22Rv1 (cell line): ENCODE measurements around the gene C1orf56.

Source experiments
- CTCF ChIP-seq: fragments of 450-650 bp; IDR thresholded peaks from 2 replicates; pipeline ENCODE4 v1.5.1; 2017; ENCODE audit warnings: mild to moderate bottlenecking
- ZFX ChIP-seq: fragments of 450-650 bp; IDR thresholded peaks from 2 replicates; pipeline ENCODE4 v1.6.1; 2017; ENCODE audit warnings: antibody characterized with exemption, borderline replicate concordance

GRCh38 chr1:151047591-151047924 lies at the start of gene C1orf56:
- TF ChIP-seq CTCF (no peak), ZFX (no peak)
